ENCODE measurements around the gene GPR156.

DNA sequence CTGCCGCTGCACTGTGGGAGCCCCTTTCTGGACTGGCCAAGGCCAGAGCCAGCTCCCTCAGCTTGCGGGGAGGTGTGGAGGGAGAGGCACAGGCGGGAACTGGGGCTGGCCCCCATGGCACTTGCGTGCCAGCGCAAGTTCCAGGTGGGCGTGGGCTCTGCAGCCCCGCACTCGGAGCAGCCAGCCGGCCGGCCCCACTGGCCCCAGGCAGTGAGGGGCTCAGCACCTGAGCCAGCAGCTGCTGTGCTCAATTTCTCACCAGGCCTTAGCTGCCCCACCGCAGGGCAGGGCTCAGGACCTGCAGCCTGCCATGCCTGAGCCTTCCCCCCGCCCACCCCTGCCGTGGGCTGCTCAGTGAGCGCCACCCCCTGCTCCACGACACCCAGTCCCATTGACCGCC, 4.6 kb upstream of the GPR156 start:
- TF ChIP-seq EZH2phosphoT487 (IDR thresholded peaks at IDR 0.05; ENCODE audit: insufficient read depth, low read depth) = no peak
- no peak for TF ChIP-seq EZH2 (IDR thresholded peaks at IDR 0.05; ENCODE audit: insufficient read depth, poor library complexity, severe bottlenecking)
